HT1080 (cell line): ENCODE results near the gene CCDC57. TPM values are rescaled to one million over a fixed set of nuclear protein-coding genes. Genes with fewer than 3 reads are reported as not detected.

Experiments used
- DNase-seq: peaks from one replicate; pipeline ENCODE4 v3.0.0-alpha.2; 2015; ENCODE audit warnings: low read depth
- total RNA-seq: library from RNA; depleted of rRNA; stranded (reverse); fragments of >200 nt; shearing (Covaris generic); gene quantifications from 2 replicates; pipeline ENCODE4 v1.2.3, GENCODE V29; 2014

Gene CCDC57
- total RNA-seq, 1 experiment from 2014 or later, result 12.9 TPM

DNA sequence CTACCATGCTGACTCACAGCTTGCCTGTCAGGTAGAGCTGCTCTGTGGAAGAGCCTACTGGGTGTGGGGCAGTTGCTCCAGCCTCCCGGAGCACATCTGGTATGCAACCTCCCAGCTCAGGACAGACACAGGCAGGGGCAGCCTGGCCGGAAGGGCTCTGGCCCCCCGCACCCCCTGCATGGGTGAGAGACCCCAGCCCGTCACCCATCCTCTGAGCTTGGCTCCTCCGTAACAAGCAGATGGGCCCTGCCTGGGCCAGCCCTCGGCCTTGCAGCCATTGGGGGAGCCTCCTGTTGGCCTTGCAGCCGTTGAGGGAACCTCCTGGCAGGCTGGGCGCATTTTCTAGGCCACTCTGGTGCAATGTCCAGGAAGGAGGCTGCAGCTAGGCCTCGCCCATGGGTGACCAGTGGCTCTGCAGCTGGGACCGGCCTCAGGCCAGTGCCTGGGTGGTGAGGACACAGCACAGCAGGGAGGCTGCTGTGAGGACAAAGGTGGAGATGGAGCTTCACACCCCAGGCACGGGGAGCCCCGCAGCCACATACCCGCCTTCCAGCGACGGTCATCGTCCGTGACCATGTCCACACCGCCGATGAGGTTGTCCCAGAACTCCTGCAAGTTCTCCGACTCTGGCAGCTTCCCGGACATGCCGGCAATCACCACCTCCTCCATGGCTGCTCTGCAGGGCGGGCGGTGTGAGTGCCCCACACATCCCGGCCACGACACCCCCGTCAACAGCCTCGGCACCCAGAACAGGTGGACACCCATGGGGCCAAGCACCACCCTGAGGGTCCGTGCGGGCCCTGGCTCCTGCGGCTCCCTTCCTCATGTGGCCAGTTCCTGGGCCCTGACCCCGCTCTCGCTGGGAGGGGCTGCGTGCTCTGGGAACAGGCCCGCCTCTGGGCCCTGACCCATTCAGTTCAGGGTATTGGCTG is 116.6 kb downstream of the CCDC57 start:
- DNase-seq, result no peak

- DNase-seq, result no peak
Observed at GRCh38 chr17:82094931-82095776, 117.5 kb downstream of the CCDC57 start.

GRCh38 chr17:82092995-82093751 is 119.5 kb downstream of the CCDC57 start:
- no peak for DNase-seq

- DNase-seq, result no peak
Observed at GRCh38 chr17:82092628-82092994, 120.0 kb downstream of the CCDC57 start.

DNA sequence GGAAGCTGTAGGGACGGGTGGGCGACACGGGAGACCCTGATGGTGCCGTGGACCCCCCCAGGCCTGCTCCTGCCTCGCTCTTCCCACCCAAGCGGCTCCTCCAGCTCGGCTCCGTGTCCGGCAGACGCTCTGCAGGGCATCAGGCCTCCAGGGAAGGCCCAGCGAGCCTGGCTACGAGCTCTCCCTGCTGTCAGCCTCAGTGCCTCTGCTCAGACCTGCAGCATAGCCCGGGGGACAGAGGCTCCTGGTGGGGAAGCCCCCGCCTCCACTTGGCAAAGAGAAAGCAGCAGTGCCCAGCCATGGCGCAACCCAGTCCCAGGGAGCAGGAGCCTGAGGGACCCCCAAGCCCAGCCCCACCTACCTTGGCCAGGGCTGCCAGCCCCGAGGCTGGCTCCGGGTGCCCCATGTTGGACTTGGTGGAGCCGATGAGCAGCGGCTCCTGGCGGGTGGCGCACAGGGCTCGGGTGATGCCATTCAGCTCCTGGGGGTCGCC is 120.5 kb downstream of the CCDC57 start:
- DNase-seq, result no peak

- no peak for DNase-seq
Observed at GRCh38 chr17:82091264-82092066, 121.2 kb downstream of the CCDC57 start.

GRCh38 chr17:82090549-82091263 is 121.9 kb downstream of the CCDC57 start:
- DNase-seq, result no peak

GRCh38 chr17:82089723-82090548 is 122.7 kb downstream of the CCDC57 start:
- DNase-seq, result no peak

DNA sequence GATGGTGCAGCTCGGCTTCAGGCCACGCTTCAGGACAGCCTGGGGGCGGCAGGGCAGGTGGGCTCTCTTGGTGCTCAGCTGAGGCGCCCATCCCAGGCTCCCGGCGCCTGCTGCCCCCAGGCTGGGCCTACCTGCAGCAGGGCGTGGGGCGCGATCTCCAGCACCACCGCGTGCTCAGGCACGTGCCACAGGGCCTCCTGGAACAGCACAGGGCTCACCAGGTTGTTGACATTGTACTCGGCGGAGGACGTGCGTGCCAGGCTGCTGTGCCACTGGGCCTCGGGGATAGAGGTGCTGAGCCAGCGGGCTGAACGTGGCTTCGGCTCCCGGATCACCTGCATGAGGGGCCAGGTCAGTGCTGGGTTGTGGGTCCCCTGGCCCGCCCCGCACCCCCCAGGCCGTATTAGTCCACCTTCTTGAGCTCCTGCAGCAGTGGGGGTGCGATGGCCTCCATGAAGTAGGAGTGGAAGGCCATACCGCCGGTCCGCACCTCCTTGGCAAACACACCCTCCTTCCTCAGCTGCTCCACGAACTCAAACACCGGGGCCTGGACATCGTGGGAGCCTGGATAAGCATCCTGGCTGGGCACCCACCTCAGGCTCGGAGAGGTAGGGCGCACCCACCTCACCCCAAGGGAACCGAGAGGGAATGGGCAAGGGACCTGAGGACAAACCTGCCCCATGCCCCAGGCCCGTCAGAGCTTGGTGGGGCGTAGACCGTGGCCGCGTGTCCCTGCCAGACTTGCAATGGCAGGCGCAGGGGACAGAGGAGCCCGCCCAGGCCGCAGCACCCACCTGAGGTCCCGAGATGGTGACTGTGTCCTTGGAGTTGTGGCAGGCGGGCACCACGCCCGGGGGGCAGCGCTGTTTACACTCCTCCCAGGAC is 123.6 kb downstream of the CCDC57 start:
- no peak for DNase-seq

DNA sequence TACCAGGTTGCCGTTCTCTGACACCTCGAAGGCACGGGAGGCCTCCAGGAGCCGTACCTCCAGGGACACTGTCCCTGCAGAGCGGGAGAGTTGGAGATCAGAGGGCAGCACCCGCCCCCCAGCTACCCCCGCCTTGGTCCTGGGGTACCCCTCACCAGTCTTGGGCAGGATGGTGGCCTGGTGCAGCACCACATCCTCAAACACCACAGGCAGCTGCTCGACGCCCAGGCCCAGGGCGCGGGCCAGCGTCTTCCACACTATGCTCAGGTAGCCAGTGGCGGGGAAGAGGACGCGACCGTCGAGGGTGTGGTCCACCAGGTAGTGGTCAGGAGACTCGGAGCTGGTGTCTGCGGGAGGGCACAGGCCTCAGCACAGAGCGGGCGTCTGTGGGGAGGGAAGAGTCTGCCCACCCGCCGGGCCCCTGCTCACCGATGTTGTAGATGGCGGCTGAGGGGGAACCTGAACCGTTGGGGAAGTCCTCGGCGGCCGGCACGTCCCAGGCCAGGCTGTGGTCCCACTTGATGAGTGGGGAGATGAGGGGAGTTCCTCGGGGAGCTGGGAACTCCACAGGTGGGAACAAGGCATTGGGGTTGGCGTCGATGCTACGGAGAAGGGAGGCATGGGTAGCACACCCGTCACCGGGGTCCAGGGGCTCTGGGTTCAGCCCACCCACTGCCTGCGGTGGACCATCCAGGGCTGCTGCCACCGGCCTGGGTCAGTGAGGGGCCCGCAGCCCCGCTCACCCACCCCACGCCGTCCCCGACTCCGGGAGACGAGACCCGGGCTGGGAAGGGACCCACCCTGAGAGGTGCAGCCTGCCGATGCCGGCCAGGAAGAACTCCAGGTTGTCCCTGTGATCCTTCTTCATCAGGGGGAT is 124.4 kb downstream of the CCDC57 start:
- no peak for DNase-seq

DNA sequence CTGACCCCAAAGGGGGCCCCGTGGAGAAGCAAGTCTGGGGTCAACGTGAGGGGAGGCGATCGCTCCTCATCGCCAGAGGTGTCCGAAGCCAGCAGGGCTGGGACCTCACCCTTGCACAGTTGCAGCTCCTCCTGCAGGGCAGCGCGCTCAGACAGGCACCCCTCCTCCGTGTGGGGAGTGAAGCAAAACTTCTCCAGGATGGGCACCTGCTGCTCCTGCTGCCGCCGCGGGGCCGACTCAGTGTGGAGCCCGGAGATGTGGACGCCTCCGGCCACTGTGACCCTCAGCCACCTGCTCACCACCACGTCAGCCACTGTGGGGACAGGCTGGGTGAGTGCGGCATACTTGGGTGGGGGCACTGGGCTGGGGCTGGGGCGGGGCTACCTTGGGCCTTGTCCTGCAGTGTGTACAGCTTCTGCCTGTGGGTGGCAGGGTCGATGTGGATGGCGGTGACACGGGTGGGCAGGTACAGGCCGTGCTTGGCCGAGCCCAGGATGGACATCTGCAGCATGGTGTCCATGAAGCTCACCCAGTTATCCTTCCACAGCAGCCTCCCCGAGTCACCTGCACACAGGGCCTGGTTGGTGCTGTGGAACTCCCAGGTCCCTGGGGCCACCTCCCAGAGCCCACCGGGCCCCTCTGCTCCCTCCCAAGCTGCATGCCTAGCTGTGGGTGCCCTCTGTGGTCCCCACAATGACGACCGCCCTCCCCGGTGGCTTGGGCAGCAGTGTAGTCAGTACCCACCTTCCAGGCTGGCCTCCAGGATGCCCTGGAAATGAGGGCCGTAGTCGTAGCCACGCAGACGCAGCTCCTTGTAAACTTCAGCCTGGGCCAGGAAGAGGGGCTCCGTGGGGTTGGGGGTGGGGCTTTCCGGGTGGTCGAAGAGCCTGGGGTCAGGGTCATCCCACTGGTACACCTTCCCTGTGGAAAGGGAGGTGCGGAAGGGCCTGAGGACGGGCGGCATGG is 125.4 kb downstream of the CCDC57 start:
- no peak for DNase-seq

DNA sequence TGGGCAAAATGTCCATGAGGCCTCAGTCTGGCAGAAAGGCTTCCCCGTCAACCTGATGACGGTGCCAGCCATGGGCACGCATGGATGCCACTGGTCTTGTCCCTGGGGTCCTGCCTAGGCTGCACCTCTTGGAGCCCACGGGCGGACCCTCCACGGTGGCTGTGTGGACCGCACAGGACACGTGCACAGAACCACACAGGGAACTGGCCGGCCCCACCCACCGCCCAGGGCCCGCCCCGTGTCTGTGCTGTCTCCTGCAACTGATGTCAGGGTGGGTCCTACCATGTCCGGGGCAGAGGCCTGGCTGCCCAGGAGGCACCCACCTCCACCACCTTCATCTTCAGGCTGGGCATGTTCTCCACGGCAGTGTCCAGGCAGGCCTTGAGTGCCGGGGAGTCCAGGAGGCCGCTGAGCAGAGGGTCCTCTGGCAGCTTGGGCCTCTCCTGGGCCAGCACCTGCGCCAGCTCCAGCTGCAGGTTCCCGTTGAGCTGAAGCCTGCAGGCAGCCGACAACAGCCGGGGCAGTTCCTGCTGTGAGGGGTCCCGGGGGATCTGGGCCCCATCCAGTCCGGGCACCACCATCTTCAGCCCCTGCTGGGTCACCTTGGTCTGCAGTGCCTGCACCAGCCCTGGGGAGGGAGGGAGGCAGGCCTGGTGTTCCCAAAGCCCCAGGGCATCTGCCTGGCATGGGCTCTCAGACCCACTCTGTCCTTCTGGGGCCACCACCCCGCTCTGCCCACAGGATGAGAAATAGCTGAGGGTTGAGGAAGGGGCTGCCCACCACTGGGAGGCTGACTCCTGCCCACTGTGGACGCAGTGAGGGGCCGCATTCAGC is 126.5 kb downstream of the CCDC57 start:
- DNase-seq, result no peak

DNA sequence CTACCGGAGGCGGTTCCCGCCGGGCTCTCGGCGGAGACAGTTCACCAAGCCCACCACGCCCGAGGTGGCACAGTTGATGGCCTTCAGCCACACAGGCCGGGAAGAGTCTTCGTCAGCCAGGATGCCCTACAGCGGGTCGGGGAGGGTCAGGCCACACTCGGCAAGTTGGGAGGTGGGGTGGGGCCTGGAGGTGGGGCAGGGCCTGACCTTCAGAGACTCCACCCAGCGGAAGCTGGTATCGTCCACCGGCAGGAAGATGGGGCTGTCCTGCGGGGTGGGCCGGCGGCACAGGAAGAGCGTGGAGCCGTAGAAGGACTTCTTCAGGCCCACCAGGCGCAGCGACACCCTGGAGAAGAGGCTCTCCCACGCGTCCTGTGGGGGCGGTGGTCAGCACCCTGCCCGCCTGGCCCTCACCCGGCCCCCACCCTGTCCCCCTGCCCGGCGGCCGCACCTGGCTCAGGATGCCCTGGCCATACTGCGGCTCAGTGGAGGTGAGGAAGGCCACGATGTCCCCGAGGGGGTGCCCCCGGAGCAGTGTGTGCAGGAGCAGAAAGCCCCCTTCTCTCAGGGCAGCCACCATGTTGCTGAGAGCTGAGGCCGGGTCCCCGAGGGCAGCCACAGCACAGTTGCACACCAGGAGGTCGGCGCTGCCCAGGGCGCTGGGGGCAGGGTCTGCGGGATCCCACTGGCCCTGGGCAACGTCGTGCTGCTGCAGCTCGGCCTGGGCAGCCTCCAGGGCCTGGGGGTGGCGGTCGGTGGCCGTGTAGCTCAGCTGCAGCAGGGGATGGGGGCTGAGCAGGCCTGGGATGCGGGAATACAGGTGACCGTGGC is 127.4 kb downstream of the CCDC57 start:
- DNase-seq, result no peak
